GM21515 (cell line): ENCODE data around the gene TOMM22.

Source experiments
- ATAC-seq: cut with Tn5 transposase; IDR thresholded peaks from one replicate; pipeline ENCODE4 v1.9.1; 2021; ENCODE audit not compliant: unreplicated experiment

The TOMM22 gene

GRCh38 chr22:38713921-38714320 is 32.2 kb downstream of the TOMM22 start:
- no peak for ATAC-seq

GRCh38 chr22:38715176-38715764 is 33.5 kb downstream of the TOMM22 start:
- ATAC-seq, result no peak

DNA sequence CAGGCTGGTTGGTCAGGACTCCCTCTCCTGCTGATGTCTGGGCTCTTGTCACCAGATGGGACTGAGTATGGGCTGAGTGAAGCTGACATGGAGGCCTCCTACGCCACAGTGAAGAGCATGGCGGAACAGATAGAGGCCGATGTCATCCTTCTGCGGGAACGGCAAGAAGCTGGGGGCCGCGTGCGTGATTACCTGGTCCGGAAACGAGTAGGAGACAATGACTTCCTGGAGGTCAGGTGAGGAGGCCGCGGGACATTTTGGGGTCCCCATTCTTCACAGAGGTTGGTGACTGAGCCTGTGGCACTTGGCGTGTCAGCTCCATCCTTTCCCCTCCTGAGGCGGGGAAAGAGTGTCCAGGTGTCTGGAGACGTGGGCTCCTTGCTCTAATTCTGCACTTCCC is 34.1 kb downstream of the TOMM22 start:
- no peak for ATAC-seq

GRCh38 chr22:38716271-38716670 is 34.5 kb downstream of the TOMM22 start:
- no peak for ATAC-seq

DNA sequence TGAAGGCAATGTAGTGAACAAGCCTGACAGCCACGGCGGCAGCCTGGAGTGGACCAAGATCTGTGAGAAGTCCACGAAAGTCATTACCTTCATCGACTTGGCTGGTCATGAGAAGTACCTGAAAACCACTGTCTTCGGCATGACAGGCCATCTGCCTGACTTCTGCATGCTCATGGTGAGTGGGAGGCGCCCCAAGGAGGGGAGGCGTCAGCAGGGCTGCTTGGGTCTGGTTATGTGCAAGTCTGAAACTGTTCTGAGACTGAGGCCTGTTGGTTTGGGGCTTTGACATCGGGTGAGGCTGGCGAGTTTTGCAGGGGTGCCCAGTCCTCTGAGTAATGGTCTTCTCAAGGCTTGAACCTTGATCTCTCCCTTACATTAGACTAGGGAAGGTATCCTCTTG is 35.1 kb downstream of the TOMM22 start:
- ATAC-seq, result no peak

- no peak for ATAC-seq
Measured at GRCh38 chr22:38717244-38717643, 35.5 kb downstream of the TOMM22 start.

GRCh38 chr22:38718414-38718813 is 36.7 kb downstream of the TOMM22 start:
- ATAC-seq, result no peak

GRCh38 chr22:38719196-38719595 is 37.4 kb downstream of the TOMM22 start:
- no peak for ATAC-seq

- ATAC-seq, result no peak
Measured at GRCh38 chr22:38720350-38720749, 38.6 kb downstream of the TOMM22 start.

GRCh38 chr22:38721551-38721950 is 39.8 kb downstream of the TOMM22 start:
- ATAC-seq, result no peak

DNA sequence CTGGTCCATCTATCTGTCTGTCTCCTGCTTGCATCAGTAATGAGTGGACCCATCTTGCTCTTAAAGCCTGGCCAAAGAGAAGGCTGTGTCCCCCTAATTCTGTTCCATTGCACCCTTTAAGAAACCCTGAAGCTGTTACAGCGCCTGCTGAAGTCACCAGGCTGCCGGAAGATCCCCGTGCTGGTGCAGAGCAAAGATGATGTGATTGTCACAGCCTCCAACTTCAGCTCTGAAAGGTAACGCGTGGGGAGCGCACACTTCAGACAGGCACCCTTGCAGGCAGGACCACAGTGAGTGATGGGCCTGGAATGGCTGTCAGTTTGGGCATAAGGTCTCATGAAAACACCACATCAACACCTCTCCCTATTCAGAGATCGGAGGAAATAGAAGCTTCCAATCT is 42.4 kb downstream of the TOMM22 start:
- ATAC-seq, result no peak

DNA sequence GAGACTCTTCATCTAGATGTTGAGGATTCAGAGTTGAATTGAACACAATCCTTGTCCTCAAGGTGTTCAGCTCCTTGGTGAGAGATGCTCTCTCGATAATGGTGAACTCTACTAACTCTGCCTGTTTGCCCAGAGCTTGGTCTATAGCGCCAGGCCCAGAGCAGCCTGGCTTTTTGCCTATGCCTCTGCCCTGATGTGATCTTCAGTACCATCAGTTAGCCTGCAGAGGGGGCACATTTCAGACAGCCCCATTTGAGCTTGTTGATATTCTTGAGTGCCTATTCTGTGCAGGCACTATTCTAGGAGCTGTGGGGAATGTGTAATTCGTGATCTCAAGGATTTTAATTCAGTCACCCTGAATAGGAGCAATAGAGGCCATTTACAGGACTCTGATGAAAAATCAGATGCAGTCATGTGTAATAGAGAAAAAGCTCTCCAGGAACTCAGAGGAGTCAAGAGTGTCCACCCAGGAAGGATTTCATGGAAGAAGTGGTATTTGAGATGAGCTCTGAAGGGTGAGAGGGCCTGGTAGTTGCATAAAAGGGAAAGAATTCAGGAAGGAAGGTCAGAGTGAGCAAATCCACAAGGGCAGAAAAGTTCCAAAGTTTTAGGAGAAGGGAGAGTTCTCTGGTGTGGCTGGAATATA is 43.3 kb downstream of the TOMM22 start:
- ATAC-seq, result no peak

DNA sequence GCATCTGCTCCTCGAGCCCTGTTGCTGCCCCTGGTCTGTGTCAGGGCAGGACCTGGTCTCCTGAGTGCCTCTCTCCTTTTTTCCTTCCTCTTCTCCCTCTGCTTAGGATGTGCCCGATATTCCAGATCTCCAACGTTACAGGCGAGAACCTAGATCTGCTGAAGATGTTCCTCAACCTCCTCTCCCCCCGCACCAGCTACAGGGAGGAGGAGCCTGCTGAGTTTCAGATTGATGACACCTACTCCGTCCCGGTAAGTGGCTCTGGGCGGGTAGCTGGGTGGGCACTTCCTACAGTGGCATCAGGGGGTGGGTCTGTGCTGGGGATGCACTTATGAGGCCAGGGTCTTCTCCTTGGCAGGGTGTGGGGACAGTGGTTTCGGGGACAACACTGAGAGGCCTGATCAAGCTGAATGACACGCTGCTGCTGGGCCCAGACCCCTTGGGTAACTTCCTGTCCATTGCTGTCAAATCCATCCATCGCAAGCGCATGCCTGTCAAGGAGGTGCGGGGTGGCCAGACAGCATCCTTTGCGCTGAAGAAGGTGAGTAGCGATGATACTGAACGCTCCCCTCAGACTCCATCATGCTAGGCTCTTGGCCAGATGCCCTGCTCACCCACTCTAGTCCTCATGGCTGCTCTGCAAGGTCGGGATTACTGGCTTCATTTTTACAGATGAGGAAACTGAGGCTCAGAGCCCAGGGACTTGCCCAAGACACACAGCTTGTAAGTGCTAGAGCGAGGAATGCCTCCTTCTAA is 44.3 kb downstream of the TOMM22 start:
- no peak for ATAC-seq

DNA sequence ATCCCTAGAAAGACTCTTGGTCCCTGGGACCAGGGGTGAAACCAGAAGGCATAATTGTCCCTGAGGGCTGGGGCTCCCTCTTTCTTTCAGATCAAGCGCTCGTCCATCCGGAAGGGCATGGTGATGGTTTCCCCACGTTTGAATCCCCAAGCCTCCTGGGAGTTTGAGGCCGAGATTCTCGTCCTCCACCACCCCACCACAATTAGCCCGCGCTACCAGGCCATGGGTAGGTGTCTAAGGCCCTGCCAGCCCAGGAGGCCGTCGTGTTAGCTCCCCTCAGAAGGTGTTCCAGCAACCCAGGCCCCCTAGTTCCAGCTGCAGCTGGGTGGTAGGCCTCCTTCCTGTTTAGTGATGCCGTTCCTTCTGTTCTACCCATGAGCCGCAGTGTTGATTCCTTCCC is 45.4 kb downstream of the TOMM22 start:
- ATAC-seq, result no peak

GRCh38 chr22:38727530-38728451 is 46.0 kb downstream of the TOMM22 start:
- ATAC-seq, result no peak

DNA sequence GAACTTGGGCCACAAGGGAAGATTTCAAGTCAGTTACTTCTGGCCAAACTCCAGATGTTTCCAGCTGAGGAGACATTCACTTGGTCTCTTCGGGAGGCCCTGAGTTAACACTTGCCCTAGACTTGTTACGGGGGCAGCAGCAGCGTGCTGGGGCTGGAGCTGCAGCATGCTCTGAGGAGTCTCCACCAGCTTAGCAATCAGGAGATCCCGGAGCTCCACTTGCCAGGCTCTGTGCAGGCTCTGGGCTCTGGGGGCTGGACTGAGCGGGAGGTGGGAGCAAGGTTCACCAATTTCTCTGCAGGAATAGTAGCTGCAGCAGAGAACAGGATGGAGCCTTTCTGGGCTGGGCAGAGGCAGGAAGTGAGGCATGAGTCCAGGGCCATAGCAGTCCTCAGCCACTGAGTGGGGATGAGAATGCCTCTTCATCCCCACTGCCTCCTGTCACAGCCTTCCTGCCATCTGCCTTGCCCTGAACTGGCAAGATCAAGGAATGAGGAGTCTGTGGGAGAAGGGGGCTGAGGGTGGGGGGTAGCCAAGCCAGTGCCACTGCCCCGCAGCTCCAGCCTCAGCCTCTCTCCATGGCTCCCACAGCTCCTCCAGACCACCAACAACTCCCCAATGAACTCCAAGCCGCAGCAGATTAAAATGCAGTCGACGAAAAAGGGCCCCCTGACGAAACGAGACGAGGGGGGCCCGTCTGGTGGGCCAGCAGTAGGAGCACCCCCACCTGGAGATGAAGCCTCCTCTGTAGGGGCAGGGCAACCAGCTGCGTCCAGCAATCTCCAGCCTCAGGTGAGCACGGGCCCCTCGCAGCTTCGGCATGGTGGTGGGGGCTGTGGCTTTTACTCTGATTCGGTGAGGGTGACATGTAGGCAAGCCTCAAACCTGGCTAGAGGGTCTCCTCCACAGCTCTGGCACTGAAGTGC is 47.4 kb downstream of the TOMM22 start:
- ATAC-seq, result no peak

- no peak for ATAC-seq
Measured at GRCh38 chr22:38729946-38730345, 48.2 kb downstream of the TOMM22 start.

DNA sequence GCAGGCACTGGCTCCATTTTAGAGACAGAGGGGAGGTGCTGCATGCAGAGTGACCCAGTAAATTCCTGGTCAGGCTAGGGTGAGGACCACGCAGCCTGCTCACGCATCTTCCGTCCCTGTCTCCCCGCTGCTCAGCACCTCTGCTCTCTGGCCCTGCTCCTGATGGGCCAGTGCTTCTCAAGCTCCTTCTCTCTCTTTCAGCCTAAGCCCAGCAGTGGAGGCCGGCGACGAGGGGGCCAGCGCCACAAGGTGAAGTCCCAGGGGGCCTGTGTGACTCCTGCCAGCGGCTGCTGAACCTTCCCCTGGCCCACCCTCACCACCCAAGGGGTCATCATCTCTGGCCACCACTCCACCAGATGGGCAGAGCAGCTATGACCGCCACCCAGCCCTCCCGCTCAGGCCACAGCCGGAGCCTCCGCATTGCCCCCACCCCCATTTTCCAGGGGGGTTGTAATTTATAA is 48.7 kb downstream of the TOMM22 start:
- ATAC-seq, result no peak

DNA sequence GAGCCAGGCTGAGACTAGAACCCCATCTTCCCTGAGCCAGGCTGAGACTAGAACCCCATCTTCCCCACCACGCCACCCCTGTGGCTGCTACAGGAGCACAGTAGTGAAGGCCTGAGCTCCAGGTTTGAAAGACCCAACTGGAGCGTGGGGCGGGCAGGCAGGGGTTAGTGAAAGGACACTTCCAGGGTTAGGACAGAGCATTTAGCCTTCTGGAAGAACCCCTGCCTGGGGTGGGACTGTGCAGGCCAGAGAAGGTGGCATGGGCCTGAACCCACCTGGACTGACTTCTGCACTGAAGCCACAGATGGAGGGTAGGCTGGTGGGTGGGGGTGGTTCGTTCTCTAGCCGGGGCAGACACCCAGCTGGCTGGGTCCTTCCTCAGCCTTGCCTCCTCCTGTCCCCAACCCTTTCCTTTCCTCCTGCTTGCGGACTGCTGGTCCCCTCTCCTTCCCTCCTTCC is 50.0 kb downstream of the TOMM22 start:
- ATAC-seq, result no peak

DNA sequence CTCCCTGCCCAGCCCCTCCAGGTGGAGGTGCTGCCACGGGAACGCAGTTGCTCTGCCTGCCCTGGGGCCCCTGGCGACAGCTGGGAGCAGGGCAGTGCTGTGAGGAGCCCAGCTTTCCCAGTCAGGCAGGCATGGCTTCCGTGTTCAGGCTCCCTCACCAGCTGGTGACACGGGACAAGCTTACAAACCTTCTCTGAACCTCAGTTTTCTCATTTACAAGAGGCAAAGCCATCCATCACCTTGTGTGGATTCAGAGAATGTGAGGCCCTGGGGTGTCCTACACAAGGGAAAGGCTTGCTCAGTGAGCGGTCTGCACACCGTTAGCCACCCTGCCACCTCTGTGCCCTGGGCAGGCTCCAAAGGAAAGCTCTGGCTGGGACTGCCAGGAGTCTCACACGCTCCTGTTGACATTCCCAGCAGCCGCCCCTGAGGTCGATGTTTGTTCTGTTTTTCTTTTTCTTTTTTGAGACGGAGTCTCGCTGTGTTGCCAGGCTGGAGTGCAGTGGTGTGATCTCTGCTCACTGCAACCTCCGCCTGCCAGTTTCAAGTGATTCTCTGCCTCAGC is 50.6 kb downstream of the TOMM22 start:
- no peak for ATAC-seq
